Measurements from ENCODE around the gene LYRM9.
"Not testable (repeated sequence)": the region's sequence is repeated elsewhere in the genome, so short reads cannot be mapped to it uniquely, and the experiment has no call there.

LYRM9 gene

GRCh38 chr17:27905447-27906225 is 12.5 kb upstream of the LYRM9 start:
- DNase-seq = no peak

- no peak for DNase-seq
These were observed 11.6 kb upstream of the LYRM9 start for GRCh38 chr17:27904534-27905446.

- DNase-seq = no peak
These were observed 10.9 kb upstream of the LYRM9 start for GRCh38 chr17:27904114-27904513.

- no peak for DNase-seq
These were observed 6.4 kb upstream of the LYRM9 start for GRCh38 chr17:27899525-27899924.

GRCh38 chr17:27898096-27898495 is 4.9 kb upstream of the LYRM9 start:
- DNase-seq = no peak

- no peak for DNase-seq
These were observed 3.5 kb upstream of the LYRM9 start for GRCh38 chr17:27896701-27897100.

- no peak for DNase-seq
These were observed 2.9 kb upstream of the LYRM9 start for GRCh38 chr17:27895940-27896535.

- no peak for DNase-seq
These were observed 2.1 kb upstream of the LYRM9 start for GRCh38 chr17:27895123-27895895.

- no peak for DNase-seq
These were observed 807 bp upstream of the LYRM9 start for GRCh38 chr17:27893841-27894503.

- no peak for DNase-seq
These were observed 661 bp downstream of the LYRM9 start for GRCh38 chr17:27892542-27892865.

- no peak for DNase-seq
These were observed 1.3 kb downstream of the LYRM9 start for GRCh38 chr17:27891841-27892240.

- no peak for DNase-seq
These were observed 3.4 kb downstream of the LYRM9 start for GRCh38 chr17:27889711-27890251.

- DNase-seq = no peak
These were observed 4.2 kb downstream of the LYRM9 start for GRCh38 chr17:27888945-27889344.

GRCh38 chr17:27888067-27888466 is 5.1 kb downstream of the LYRM9 start:
- DNase-seq = no peak

GRCh38 chr17:27886348-27886906 is 6.7 kb downstream of the LYRM9 start:
- DNase-seq = not testable (repeated sequence)

- no peak for DNase-seq
These were observed 10.9 kb downstream of the LYRM9 start for GRCh38 chr17:27882162-27882840.

GRCh38 chr17:27879987-27880608 is 13.1 kb downstream of the LYRM9 start:
- peak; percentile 51 for DNase-seq

GRCh38 chr17:27878776-27879562 is 14.2 kb downstream of the LYRM9 start:
- no peak for DNase-seq

- no peak for DNase-seq
These were observed 19.4 kb downstream of the LYRM9 start for GRCh38 chr17:27873746-27874145.

- DNase-seq = no peak
These were observed 20.0 kb downstream of the LYRM9 start for GRCh38 chr17:27873211-27873610.

All from T-helper 9 cell (primary cell).